ENCODE data around the gene KCNQ1.

DNA sequence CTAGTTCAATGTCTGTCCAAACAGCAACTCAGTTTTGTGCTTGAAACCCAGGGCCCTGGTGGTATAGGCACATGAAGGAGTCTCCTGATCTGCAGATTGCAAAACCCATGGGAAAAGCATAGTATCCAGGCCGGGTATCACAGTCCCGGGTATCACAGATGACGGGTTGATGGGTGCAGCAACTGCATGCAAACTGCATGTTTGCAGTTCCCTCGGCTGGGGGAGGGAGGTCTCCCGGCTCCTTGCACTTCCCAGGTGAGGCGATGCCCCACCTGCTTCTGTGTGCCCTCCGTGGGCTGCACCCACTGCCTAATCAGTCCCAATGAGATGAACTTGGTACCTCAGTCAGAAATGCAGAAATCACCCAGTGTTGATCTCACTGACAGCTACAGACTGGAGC is 53.9 kb downstream of the KCNQ1 start:
- TF ChIP-seq, protein P1, sequence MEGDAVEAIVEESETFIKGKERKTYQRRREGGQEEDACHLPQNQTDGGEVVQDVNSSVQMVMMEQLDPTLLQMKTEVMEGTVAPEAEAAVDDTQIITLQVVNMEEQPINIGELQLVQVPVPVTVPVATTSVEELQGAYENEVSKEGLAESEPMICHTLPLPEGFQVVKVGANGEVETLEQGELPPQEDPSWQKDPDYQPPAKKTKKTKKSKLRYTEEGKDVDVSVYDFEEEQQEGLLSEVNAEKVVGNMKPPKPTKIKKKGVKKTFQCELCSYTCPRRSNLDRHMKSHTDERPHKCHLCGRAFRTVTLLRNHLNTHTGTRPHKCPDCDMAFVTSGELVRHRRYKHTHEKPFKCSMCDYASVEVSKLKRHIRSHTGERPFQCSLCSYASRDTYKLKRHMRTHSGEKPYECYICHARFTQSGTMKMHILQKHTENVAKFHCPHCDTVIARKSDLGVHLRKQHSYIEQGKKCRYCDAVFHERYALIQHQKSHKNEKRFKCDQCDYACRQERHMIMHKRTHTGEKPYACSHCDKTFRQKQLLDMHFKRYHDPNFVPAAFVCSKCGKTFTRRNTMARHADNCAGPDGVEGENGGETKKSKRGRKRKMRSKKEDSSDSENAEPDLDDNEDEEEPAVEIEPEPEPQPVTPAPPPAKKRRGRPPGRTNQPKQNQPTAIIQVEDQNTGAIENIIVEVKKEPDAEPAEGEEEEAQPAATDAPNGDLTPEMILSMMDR (IDR thresholded peaks at IDR 0.05; ENCODE audit: insufficient read depth, low read length, poor library complexity, severe bottlenecking): no peak
- TF ChIP-seq EZH2phosphoT487 (conservative IDR thresholded peaks at IDR 0.05; ENCODE audit: low read length): no peak
